ENCODE results near the gene GLUD1.
"Not testable (repeated sequence)": the region's sequence is repeated elsewhere in the genome, so short reads cannot be mapped to it uniquely, and the experiment has no call there.

GRCh38 chr10:87080621-87081020 lies 14.0 kb downstream of the GLUD1 start:
- not testable (repeated sequence) for TF ChIP-seq CTCF, POLR2A (IDR thresholded peaks at IDR 0.05)

Data from testis (tissue), 2 donors.